Measurements from ENCODE around the gene MTX3.

The MTX3 gene

GRCh38 chr5:79934681-79935080 is 56.4 kb downstream of the MTX3 start:
- in situ Hi-C loops (cut with MboI; ENCODE audit: low pct_unique_long_range_greater_than_20kb, low sequenced_read_pairs, unreplicated experiment), result no loop called here
- no peak for TF ChIP-seq CTCF (IDR thresholded peaks at IDR 0.05; ENCODE audit: extremely low read depth, insufficient read depth, missing control alignments)
- DNase-seq (ENCODE audit: low spot score), result no peak

GRCh38 chr5:79932510-79933504 is 58.3 kb downstream of the MTX3 start:
- no peak for TF ChIP-seq CTCF (IDR thresholded peaks at IDR 0.05; ENCODE audit: extremely low read depth, insufficient read depth, missing control alignments)
- DNase-seq (ENCODE audit: low spot score), result no peak

GRCh38 chr5:79931866-79932265 is 59.2 kb downstream of the MTX3 start:
- DNase-seq (ENCODE audit: low spot score), result no peak
- TF ChIP-seq CTCF (IDR thresholded peaks at IDR 0.05; ENCODE audit: extremely low read depth, insufficient read depth, missing control alignments), result no peak
- in situ Hi-C loops (cut with MboI; ENCODE audit: low pct_unique_long_range_greater_than_20kb, low sequenced_read_pairs, unreplicated experiment), result no loop called here

More at GRCh38 chr5:79932510-79933504, 58.3 kb downstream of the MTX3 start:
- in situ Hi-C loops (cut with MboI; ENCODE audit: low pct_unique_long_range_greater_than_20kb, low sequenced_read_pairs, unreplicated experiment), result no loop called here

- in situ Hi-C loops (cut with MboI; ENCODE audit: low pct_unique_long_range_greater_than_20kb, low sequenced_read_pairs, unreplicated experiment), result no loop called here
- DNase-seq (ENCODE audit: low spot score), result no peak
- TF ChIP-seq CTCF (IDR thresholded peaks at IDR 0.05; ENCODE audit: extremely low read depth, insufficient read depth, missing control alignments), result no peak
Measured at GRCh38 chr5:79931409-79931808, 59.7 kb downstream of the MTX3 start.

- no peak for DNase-seq (ENCODE audit: low spot score)
- in situ Hi-C loops (cut with MboI; ENCODE audit: low pct_unique_long_range_greater_than_20kb, low sequenced_read_pairs, unreplicated experiment), result no loop called here
- no peak for TF ChIP-seq CTCF (IDR thresholded peaks at IDR 0.05; ENCODE audit: extremely low read depth, insufficient read depth, missing control alignments)
Measured at GRCh38 chr5:79929095-79929494, 62.0 kb downstream of the MTX3 start.
